GM18502 (cell line): Measurements from ENCODE around the gene RPL7A.

Source experiments
- ATAC-seq: cut with Tn5 transposase; IDR thresholded peaks from one replicate; pipeline ENCODE4 v1.9.1; 2021; ENCODE audit warnings: mild to moderate bottlenecking; ENCODE audit not compliant: unreplicated experiment, poor library complexity

Gene RPL7A

DNA sequence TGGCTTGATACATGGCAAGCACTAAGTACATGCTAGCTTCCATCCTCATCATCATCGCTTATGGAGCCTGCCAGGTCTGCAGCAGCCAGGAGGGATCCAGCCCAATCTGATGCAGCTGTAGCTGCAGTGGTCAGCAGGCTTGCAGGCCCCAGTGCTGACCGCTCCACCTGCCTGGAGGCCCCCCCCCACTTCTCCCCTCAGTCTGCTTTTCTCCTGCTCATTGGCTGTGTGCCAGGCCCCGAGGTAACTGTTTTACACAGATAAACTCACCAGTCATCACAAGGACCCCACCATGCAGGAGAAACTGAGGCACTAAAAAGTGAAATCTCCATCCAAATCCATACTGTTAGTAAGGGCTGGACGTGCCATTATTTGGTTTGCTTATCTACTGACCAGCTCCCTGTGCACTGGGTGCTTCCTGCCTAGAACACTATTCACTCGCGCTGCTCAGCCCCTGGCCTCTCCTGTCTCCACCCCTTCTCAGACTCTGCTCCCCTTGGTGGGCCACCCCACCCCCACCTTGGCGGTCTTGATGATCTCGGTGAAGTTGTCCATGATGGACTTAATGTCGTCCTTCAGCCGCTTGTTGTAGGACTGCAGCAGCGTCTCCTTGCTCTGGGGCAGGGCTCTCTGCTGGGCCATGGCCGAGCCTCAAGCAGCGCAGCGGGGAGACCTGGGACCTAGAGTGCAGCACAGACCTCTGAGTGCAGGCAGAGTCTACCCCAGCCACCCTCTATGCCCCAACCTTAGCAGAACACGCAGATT, 1.8 kb upstream of the RPL7A start:
- no peak for ATAC-seq

DNA sequence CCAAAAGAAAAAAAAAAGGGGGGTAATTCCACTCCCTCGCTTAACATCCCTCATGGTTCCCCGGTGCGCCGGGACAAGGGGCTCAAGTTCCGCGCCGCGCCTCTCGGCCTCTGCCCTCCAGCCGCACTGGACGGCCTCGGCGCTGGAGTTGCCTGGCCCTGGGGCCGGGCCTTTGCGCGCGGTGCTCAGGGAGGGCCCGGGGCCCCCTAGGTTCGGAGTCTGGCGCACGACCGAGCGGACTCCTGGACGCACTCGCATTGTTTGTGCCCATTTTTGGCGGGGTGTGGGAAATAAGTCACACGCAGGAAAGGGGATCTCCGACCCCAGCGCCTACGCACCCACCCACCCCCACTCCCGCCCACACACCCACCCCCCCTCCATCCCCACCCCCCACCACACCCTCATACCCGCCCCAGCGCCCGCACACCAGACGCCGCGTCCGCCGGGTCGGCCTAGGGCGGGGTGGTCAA, 468 bp upstream of the RPL7A start:
- peak; percentile 39 for ATAC-seq

DNA sequence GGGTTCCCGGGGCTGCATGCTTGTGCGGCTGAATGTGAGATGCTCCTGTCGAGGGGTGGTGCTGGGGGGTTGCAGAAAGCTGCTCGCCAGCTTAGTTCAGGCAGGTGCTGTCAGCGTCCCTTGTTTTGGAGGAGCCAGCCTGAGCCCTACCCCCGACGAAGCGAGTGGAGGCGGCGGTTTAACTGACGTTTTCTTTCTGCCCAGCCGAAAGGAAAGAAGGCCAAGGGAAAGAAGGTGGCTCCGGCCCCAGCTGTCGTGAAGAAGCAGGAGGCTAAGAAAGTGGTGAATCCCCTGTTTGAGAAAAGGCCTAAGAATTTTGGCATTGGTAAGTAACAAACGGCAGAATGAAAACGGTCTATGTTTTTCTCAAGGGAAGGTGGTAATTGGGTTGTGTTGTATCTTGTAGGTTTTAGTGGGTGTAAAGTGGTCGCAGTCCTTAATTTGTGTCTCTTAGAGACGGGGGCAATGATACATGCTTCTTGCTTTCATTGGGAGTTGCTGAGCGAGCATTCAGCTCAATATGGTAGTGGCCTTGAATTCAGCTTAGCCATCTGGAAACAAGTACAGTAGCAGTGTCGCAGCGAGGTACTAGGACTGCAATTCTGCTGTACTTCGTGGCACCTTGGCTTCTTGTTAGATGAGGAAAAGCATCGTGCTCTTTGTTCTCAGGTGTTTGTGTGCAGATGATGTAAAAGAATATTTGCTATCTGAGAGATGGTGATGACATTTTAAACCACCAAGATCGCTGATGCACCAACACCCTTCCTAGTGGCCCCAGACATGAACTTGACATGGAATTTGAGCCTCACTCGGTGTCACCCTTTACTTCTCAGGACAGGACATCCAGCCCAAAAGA, 928 bp downstream of the RPL7A start:
- no peak for ATAC-seq

DNA sequence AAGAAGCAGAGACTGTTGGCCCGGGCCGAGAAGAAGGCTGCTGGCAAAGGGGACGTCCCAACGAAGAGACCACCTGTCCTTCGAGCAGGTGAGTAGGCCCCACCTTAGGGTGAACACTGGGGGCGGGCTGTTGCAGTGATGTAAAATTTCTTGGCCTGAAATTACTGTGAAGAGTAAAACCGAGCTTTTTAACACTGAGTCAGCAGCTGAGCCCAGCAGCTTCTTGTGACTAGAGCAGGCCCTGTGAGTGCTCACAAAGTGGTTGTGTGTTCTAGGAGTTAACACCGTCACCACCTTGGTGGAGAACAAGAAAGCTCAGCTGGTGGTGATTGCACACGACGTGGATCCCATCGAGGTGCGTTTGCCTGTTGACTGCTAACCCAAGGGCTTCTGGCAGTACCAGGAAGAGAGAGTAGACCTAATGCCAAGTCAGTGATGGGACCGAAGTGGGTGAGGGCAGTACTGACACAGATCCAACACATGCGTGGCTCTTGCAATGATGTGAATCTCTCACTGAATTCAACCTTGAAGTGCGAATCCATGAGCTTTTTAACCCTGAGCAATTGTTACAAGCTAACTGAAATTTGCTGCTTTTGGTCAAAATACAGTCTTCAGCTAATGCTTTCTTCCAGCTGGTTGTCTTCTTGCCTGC, 2.1 kb downstream of the RPL7A start:
- ATAC-seq, result no peak

DNA sequence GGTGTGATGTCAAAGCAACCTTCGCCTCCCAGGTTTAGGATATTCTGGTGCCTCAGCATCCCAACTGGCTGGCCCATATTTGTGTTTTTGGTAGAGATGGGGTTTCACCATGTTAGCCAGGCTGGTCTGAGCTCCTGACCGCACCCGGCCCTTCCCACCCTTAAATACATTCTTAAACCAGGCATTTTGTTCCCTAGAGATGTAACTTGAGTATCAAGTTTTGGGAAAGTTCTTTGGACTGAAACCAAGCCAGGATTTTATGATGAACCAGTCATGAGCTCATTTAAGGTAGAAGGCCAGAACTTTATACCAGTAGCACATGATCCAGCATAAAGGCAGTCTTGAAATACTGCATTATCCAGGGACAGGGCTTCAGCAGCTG, 3.5 kb downstream of the RPL7A start:
- no peak for ATAC-seq

DNA sequence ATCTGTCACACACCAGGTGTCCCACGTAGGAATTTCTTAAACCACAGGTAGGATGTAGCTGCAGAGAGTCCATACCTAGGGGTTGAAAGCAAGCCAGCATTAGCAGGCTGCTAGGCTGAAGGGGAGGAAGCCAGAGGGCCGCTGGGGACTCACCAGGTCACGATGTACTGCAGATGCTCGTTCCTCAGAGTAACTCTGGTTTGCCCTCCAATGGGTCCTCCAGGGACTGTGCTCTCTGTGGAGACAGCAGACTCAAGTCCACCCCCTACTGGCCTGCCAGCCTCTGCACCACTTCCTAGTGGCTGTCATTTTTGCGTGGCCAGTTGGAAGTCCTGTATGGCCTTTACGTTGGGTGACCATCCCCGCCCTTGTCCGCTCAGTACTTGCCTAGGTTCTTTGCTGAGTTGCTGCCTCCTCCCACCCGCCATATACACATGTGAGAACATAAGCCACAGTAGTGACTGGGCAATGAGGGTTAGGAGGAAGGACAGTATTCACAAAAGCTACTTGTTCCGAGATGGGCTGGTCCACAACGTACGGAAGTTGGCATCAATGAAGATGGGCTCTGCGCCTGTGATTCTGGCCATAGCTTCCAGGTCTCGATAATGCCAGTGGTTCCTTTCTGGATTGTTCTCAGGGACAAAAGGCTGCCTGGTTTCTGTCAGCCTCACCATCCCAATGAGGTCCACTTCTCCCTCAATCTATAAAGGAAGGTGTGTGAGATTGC, 4.1 kb downstream of the RPL7A start:
- no peak for ATAC-seq

DNA sequence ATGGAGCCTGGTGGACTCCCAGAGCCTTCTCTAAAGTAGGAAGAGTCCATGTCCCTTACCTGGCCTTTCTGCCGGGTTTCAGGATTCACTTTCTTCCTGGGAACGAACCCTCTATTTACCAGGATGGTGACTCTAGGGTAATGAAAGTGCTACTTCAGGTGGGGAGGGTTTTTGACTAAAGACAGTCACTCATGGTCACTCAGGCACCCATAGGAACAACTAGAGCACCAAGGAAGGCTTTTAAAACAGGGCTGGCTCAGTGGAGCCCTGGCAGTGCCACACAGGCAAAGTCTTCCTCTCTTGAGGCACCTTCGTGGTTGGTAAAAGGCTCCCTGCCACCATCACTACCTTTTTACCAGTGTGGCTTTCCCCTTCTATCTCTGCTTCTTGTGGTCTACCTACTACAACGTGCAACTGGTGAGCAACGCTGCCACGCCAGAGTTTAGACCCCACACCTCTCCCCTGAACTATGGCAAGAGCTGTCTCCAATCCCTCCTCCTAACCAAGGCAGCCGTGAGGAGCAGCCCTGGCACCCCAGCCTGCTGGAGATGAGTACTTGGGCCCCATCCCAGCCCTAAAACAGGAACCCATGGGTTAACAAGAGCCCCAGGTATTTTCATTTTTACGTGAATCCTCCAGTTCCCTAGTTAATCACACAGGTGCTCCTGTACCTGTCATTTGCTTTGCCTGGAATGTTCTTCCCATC, 4.8 kb downstream of the RPL7A start:
- ATAC-seq, result no peak

DNA sequence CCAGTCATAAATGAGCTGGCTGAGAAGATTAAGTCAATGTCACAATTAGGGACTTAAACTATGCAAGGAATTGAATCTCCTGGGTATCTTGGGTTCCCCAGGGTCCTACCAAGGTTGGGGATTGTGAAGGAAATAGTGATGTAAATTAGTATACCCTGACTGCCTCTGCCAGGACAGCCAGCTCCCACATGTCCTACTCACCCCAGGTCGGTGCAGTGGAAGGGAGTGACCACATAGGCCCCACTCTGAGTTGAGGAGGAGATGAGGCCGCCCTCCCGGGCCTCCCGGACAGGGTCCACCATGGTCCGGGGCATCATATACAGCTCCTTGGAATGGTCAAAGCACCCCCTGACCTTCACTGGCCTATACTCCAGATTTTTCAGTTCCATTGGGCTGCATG, 5.5 kb downstream of the RPL7A start:
- ATAC-seq, result no peak

DNA sequence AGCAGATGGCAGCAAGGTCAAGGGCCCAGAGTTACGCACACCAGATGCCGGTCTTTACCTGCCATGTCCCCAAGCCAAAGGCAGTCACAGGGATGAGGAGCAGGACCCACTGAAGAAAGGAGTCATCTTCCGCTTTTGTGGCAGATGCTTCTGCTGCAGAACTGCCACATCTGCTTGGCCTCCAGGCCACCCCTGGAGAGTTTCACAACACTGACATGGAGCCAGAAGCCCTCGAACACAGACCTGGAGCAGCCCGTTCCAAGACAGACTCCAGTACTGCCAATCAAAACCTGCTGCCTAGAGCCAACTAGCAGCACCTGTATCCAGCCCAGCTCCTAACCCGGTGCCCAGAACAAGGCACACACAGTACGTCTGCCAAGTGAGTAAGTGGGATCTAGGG, 6.7 kb downstream of the RPL7A start:
- ATAC-seq, result no peak

DNA sequence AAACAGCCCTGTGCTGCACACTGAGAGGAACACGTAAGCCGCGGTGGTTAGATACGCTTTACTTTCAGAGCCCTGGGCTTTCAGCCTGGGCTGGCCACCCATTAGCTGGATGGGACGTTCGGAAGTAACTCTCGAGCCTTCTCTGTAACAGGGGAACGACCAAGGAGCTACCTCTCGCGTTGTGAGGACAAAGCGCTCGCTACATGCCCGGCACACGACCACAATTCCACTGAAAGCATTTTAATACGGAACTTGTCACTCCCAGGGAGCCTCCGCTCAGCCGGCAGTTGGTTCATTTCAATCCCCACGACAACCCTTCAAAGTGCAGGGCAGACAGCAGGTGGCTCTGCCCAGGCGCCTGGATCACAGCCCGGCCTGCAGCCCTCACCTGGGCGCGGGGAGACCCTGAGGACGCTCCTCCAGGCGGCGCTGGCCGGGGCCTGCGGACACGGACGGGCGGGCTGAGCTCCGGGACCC, 7.9 kb downstream of the RPL7A start:
- peak; percentile 36 for ATAC-seq

DNA sequence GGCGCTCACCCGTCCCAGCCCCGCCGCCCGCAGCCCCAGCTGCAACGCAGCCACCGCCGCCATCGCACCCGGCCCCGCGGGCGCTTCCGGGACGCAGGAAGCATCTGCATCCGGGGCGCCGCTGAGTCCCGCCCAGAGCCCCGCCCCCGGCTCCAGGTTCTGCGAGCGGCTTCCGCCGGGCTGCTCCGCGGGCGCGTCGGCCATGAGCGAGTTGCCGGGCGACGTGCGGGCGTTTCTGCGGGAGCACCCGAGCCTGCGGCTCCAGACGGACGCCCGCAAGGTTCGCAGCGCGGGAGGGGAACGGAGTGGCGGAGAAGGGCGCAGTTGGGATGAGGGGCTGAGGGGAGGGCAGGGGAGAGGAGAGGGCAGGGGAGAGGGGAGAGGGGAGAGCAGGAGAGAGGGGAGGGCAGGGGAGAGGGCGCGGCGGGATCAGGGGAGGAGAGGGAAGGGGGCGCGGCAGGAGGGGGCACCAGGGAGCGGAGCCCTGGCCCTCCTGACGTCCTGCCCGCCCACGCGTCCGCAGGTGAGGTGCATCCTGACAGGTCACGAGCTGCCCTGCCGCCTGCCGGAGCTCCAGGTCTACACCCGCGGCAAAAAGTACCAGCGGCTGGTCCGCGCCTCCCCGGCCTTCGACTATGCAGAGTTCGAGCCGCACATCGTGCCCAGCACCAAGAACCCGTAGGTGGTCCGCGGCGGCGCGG, 8.5 kb downstream of the RPL7A start, which contains the start of the genes SURF1 and SURF2:
Gene SURF1, minus strand, starts transcription at position 97 of the 701 bp plus-strand sequence. Its CDS starts 34 bp downstream, at position 63.
Gene SURF2, plus strand, starts transcription at position 160 of the 701 bp plus-strand sequence. Its CDS starts 43 bp downstream, at position 203.
- ATAC-seq, result peak; percentile 61

DNA sequence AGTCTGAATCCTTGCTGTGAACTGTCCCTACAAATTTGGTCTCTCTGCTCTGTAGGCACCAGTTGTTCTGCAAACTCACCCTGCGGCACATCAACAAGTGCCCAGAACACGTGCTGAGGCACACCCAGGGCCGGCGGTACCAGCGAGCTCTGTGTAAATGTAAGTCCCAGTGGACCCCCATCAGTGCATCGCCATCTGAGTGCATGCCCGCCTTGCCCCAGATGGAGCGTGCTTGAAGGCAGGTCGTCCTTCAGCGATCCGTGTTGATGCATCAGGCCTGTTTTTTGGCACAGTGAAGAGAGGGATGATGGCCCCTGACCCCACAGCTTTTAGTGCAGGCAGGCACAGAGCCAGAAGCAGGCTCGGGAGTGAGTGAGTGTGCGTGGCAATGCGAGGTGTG, 9.6 kb downstream of the RPL7A start:
- no peak for ATAC-seq

DNA sequence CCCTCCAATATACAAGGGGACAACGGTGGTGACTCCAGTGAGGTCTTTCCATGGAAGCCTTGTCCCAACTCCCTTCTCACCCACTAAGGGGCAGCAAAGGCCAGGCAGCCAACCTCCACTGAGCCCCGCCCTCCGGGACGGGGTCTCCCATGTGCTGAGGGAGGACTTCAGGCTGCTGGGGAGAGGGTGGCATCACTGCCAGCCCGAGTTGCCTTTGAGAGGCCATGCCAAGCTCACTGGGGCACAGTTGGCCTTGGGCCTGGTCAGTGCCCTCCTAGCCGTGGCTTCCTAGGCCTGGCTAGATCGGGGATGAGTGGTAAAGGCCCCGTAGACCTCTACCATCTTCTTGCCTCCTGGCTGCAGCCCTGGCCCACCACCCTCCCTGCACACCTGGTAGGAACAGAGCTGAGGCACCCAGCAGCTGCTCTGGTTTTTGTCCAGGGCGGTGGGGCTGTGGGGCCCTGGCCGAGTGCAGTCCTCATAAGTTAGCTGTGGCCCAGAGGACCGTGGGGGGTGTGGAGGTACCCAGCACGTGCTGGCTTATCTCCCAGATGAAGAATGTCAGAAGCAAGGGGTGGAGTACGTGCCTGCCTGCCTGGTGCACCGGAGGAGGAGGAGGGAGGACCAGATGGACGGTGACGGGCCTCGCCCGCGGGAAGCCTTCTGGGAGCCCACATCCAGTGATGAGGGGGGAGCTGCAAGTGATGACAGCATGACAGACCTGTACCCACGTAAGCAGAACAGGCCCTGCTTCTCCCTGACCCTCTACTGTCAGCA, 11.6 kb downstream of the RPL7A start:
- no peak for ATAC-seq

DNA sequence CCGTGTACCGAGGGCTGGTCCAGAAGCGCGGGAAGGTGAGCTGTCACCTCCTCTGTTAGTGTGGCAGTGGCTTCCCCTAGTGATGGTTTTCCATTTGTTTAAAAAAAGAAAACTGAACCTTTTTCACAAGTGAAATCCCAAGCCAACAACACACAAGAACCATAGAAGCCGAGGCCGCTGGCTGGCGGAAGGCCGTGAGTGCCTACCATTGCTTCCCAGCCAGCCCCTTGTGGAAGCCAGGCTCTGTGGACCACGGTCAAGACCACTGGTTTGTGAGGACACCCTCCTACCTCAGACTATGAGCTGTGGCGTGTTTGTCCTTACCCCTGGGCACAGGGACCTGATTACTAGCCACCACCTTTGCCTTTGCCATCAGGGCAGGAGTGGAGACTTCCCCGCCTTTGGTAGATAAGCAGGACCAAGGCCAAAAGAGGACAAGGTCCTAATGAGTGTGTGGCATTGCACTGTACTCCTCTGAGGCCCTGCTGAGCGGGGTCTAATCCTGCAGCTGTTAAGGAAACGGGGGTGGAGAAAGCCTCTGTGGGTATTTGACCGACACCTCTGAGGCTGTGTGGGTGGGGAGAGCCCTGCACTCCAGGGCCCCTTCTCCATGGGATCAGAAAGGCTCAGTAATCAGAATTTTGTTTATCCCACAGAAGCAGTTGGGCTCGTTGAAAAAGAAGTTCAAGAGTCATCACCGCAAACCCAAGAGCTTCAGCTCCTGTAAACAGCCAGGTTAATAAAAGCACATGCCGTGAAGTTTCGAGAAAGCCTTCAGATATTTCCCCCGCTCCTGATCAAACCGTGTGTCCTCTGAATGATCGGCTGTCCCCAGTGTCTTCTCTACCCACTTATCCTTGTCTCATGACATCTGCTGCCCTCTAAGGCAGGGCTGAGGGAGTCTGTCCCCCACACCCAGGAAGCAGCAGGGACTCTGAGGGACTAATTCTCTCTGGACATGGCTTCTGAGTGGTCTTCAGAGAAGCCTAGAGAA, 12.7 kb downstream of the RPL7A start:
- no peak for ATAC-seq

DNA sequence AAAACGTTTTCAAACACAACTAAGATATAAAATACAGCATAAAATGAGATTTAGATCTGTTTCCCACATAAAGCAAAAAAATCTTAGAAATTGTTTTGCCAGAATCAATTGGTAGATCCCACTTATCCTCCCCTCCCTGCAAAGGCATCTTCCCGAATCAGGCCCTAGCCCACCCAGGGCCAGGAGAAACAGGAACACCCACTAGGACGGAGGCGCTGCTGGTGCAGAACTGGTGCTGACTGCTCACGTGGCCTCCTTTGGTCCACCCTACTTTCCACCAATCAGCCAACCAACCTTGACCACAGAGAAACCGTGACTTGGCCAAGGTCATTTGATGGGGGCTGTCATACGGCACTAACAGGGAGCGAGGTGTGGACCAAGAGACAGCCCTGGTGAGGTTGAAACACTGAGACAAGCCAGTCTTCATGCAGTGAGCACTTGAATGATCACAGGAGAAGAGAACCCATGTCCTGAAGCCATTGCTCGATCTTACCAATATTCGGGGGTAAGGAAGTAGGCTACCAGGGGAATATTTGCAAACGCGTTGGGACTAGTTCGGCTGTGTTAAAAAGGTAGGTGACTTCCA, 13.6 kb downstream of the RPL7A start:
- ATAC-seq, result no peak

DNA sequence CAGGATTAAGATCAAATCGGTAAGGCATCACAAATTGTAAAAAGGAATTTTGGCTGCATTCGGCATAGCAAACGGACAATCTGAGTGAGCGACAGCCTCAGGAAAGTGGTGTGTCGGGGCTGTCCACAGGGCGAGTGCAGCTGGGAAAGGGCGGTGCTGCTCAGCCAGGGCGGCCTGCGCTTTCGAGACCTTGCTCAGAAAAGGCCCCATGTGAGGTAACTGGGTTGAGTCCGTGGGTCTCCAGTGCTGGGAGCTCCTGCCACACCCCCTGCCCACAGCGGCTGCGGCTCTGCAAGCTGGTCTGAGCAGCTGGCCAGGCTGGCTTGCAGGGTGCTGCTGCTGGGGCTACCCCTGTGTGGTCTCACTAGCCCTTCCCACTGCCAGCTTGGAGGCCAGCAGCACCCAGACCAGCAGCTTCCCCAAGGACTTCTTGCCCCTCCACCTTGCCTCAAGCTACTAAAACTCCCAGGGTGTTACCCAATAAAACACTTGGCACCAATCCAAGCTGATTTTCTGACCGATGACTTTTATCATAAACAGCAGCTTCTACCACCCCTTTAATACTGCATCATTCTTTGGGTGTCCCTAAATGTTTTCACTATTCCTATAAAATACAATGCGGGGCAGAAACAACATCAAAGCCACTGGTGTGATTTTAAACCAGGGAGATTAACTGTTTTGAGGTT, 14.5 kb downstream of the RPL7A start:
- no peak for ATAC-seq
